GM18508 (cell line): ENCODE measurements around the gene METTL13.

Source experiments
- ATAC-seq: cut with Tn5 transposase; IDR thresholded peaks from one replicate; pipeline ENCODE4 v1.9.1; 2021; ENCODE audit warnings: moderate number of reproducible peaks; ENCODE audit not compliant: insufficient read depth, unreplicated experiment

The METTL13 gene

DNA sequence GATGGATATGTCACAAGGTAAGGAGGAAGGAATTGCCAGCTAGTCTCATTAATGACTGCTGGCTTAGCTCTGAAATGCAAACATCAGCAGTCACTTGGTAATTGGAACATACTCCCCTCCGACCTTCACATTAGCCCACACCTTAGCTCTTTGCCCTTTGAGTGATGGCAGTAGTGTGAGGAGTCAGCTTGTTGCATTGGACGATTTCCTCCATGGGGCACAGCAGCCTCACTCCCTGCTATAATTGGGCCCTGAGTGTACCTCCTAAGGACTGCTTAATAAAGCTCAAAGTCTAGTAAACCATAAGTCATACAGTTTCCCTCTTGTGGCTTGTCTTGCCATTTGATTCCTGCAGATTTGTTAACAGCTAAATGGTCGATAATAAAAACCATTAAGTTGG is 19.4 kb downstream of the METTL13 start:
- ATAC-seq: no peak

GRCh38 chr1:171801487-171801891 is 20.0 kb downstream of the METTL13 start:
- no peak for ATAC-seq

DNA sequence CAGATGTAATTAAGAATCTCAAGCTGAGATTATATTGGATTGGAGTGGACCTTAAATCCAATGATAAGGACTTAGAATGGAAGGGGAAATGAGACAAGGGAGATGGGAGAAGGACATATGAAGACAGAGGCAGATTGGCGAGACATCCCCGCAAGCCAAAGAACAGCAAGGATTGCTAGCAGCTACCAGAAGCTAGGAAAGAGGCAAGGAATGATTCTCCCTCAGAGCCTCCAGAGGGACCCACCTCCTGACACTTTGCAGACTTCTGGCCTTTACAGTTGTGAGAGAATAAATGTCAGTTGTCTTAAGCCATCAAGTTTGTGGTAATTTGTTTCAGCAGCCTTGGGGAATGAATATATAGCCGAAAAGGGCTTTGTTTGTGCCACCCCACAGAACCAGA is 20.7 kb downstream of the METTL13 start:
- ATAC-seq: no peak

DNA sequence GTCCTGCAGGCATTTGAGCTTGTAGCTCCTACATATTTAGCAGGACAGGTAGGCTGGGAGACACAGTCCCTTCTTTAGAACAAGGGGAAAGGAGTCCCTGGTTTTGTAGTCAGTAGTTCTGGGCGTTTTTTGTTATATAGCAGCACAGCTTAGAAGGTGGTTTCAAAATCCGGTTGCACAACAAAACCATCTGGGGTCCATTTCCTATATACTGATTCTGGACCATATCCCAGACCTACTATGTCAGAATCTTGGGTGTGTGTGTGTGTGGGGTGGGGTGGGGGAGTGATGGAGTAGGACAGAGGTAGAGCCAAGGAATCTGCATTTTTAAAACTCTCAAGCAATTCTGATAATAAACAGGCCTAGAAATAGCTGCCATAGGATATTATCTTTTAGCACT is 21.6 kb downstream of the METTL13 start:
- ATAC-seq: no peak

GRCh38 chr1:171803461-171804022 is 22.1 kb downstream of the METTL13 start:
- no peak for ATAC-seq

DNA sequence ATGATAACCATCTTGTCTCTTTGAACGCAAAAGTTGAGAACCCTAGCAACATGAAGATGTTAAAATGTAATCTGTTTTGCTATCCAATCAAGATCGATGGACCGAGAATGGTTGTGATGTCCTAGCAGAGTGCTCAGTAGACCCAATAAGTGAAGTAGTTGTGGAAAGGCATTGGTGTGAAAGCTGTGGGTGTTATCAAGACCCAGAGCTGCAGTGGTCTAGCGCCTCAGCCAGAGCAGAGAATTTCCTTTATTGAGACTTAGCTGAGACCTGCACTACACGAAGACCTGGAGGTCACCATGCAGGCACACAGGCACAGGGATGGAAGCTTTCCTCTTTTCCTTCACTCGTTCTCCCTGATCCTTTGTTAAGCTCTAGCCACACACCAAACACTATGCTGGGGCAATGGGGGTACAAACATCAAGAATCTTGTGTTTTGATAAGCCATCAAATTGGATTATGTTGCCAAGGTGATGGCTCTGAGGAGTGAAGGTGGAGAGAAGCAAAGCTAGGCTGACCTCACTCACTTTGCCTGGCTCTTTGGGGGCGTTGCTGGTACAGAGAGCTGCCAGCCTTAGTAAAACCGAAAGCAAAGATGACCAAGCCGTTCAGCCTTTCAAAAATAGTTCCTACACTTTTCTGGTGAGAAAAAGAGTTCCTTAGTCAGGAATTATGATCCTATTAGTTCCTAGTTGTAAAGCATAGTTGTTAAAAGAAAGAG is 24.1 kb downstream of the METTL13 start:
- peak; percentile 56 for ATAC-seq

DNA sequence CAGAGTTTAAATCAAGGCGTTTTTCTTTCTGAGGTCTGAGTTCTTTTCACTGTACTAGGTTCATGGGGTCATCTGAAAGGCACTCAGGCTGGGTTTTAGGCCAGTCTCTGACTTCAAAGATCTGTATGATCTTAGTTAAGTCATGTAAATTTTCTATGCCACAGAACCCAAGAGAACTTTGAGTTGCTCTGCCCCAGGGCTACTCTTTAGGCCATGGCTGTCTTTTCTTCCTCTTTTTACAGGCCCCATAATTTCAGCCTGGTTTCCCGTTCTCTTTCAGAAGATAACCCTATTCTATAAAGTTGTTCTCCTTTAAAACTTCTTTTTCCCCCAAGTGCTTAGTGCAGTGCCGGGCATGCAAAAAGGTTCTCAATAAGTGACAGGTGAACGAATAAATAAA is 26.1 kb downstream of the METTL13 start:
- no peak for ATAC-seq

DNA sequence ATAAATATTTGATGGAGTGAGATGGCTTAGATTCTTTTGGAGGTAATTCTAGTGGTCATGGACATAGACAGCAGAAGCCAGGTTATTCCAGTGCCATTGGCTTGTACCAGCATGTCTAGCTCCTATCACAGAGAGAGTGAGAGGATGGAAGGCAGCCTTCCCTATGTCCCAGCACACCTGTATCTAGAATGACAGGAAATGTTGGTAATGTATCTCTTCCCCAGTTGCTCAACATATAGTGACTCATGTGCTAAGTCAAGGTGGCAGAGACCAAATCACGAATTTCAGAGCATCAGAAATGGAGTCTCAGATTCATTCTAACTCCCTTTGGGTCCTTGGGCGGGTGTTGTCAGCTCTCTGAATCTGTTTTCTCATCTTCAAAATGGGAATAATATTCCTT is 28.4 kb downstream of the METTL13 start:
- no peak for ATAC-seq

DNA sequence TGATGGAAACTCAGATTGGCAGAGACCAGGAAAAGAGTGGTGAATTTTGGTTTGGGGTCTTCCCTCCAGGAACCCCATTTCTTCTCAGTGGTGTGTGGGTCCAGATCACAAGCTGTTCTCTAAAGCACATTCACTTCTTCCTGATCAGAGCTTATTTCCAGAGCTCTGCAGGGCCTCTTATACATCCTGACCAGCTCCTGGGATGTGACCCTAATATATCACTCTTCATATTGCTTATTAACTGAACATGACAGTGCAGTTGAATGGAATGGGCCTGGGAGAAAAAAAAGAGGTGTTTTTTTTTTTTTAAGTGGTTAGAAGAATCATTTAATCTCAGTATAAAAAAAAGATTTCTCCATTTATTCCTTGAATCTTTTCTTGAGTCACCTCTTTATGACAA is 30.2 kb downstream of the METTL13 start:
- no peak for ATAC-seq

DNA sequence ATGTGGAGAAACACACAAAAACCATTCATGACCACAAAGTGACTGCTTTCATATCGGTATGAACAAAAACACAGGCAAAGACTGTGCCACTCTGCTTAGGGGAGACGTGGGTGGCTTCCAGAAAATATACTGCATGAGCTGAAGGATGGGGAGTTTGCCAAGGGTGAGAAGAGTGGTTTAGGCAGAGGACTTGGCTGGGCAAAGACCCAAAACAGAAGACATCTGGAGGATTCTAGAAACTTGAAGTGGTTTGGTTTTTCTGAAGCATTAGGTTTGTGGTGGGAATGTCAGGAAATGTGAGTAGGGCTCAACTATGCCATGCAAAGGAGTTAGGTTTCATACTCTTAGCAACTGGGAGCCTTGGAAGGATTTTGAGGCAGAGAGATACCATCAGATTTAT is 33.2 kb downstream of the METTL13 start:
- ATAC-seq: no peak

- no peak for ATAC-seq
Observed at GRCh38 chr1:171816300-171816901, 34.9 kb downstream of the METTL13 start.

- ATAC-seq: no peak
Observed at GRCh38 chr1:171817511-171818265, 36.2 kb downstream of the METTL13 start.

GRCh38 chr1:171819946-171820345 is 38.5 kb downstream of the METTL13 start:
- ATAC-seq: no peak

DNA sequence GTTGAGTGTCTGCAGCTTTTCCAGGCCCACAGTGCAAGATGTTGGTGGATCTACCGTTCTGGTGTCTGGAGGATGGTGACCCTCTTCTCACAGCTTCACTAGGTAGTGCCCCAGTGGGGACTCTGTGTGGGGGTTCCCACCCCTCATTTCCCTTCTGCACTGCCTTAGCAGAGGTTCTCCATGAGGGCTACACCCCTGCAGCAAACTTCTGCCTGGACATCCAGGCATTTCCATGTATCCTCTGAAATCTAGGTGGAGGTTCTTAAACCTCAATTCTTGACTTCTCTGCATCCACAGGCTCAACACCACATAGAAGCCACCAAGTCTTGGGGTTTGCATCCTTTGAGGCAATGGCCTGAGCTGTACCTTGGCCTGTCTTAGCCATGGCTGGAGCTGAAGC is 45.5 kb downstream of the METTL13 start:
- ATAC-seq: no peak

- ATAC-seq: no peak
Observed at GRCh38 chr1:171828794-171829193, 47.3 kb downstream of the METTL13 start.

DNA sequence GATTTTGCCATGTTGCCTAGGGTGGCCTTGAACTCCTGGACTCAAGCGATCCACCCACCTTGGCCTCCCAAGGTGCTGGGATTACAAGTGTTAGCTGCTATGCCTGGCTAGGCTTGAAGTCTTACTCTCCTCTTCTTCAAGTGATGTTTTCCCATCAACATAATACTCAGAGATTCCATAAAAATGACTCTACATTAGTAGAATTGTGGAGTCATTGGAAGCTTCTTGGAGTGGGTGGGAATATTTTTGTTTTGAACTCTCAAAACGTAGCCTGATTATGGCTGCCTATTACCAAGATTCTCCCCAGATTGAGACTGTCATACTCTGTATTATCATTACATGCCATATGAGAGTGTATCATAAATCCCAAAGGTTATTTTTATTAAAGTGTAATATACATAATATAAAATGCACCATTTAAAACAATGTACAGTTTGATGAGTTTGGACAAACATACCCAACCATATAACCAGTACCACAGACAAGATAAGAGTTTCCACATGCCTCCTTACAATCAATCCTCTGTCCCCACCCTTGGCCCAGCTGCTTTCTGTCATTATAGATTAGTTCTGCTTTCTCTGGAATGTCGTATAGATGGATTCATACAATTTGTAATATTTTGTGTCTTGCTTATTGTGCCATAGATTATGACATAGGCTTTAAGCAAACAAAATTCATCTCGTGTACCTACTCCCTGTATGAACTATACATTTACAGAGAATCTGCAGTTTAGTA is 51.8 kb downstream of the METTL13 start:
- no peak for ATAC-seq

- ATAC-seq: no peak
Observed at GRCh38 chr1:171834821-171835220, 53.4 kb downstream of the METTL13 start.

DNA sequence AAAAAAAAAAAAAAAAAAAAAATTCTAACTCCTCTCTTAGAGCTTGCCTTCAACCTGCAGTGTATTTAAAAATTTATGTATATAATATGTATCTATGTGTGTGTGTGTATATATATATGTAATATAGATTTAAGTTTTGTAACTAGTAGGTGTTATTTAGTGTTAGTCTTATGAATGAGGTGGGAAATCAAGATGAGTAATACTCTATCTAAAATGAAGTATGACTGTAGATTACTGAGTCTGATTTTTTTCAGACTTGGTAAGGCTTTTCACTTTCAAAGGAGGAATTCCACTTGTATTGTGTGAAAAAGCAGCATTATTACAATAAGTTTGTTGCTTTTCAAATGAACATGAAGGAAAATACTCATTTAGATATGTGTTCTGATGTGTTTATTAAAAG is 54.4 kb downstream of the METTL13 start:
- ATAC-seq: no peak

GRCh38 chr1:171841050-171841910 is 59.8 kb downstream of the METTL13 start, which contains the start of gene DNM3:
Gene DNM3 (plus strand): TSS chr1:171841498. CDS start chr1:171841657, 159 bp downstream.
- ATAC-seq: no peak
